ENCODE measurements around the gene VPS13D.

Gene VPS13D

DNA sequence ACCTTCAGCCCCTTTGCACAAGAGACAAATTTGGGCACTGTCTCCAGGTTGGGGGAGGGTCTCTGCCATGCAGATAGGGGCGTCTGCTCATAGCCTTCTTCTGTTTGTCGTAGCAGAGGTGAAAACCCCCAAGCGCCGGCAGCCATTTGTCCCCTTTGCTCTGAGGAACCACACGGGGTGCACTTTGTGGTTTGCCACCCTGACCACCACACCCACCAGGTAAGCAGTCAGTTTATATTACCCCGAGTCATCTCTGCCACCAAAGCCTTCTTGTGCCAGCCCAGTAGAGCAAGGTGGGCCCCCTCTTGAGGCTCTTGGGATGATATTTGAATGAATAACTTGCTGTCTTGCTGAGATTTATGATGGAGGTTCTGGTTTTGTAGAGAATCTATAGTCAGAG is 111.8 kb downstream of the VPS13D start:
- no peak for DNase-seq

GRCh38 chr1:12342401-12343003 is 112.7 kb downstream of the VPS13D start:
- no peak for DNase-seq

DNA sequence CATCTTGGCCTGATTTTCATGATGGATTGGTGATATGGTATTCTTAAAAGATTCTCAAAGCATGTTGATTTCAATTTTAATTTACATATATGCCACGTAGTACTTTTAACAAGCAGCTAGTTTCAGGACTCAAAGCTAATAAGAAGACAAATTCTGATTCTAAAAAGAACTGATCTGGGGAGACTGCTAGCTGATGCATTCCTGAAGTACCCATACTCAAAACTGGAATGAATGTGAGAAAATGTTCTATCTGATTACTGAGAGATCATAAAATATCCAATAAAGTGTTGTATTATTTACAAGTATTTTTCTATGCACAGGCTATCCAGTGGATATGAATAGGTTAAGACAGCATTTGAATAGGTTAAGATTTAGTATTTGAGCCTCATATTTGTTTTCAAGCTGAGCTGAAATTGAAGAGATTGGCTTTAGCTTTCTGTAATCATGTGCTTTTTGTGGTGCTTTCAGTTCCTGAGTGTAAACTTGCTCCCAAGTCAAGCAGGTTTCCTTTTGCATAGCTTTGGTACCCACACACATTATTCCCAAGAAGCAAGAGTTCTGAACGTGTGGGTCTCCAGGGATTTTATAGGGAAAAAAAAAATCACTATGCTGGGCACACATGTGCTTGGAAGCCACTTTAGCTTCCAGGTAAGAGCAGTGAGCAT is 114.1 kb downstream of the VPS13D start:
- no peak for DNase-seq

GRCh38 chr1:12344596-12345349 is 114.9 kb downstream of the VPS13D start:
- no peak for DNase-seq

GRCh38 chr1:12345350-12346217 is 115.8 kb downstream of the VPS13D start:
- no peak for DNase-seq

DNA sequence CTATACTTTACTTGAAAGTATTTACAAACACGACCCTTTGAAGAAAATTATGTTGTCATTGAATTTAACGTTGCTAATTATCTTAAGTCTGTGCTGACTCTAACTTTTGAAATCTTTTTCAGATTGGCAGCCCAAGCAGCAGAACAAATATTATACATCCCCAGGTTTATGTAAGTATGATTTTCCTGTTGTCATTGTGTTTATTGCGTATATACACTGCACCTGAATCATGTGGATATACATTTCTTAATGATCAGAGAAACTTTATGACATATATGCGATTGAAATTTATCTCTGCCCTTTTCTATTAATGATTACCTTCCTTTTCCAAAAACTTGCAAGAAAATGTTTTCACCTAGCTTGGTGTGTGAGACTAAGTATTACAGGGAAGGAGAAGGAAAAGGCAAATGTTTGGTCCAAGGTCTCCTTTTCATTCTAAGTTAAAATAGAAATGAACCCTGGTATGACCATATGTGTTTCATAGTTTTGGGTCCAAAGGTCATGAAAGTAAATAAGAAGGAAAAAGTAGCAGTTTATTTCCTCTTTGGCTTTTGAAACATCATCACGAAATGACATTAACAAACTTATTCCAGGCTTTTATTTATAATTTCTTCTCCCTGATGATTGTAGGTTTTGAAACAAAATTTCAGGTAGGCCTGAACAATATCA is 116.8 kb downstream of the VPS13D start:
- no peak for DNase-seq

GRCh38 chr1:12348113-12348512 is 118.3 kb downstream of the VPS13D start:
- DNase-seq, result no peak

GRCh38 chr1:12353981-12354380 is 124.2 kb downstream of the VPS13D start:
- no peak for DNase-seq

DNA sequence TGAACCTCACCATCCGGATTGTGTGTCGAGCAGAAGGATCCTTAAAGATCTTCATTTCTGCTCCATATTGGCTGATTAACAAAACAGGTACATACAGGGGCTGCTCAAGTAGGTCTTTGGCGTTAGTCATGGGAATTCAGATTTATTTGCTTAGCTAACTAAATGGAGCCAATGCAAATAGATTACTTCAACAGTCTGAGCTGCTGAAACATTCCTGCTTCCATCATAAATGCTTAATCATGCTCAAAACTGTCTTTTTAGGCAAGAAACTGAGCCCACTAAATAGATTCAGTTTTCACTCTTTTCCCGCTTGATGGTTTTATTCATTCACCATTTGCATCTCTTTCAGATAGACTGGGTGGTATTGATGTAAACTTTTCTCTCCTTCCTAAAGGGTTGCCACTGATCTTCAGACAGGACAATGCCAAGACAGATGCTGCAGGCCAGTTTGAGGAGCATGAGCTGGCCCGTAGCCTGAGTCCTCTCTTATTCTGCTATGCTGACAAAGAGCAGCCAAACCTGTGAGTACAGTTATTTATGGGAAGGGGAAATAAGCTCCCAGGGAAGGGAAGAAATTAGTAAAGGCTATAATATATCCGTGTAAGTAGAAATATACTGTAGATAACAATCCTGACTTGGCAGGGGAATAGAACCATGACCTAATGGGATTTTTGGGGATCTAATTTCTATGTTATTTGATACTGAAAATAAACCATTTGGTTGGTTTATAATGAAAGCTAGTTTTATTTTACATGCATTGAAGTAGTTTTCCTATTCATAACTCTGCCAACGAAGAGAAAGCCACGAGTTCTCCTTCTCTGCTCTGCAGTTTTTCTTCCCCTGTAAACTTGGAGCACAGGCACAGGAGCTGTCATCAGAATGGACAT is 126.4 kb downstream of the VPS13D start:
- no peak for DNase-seq

DNA sequence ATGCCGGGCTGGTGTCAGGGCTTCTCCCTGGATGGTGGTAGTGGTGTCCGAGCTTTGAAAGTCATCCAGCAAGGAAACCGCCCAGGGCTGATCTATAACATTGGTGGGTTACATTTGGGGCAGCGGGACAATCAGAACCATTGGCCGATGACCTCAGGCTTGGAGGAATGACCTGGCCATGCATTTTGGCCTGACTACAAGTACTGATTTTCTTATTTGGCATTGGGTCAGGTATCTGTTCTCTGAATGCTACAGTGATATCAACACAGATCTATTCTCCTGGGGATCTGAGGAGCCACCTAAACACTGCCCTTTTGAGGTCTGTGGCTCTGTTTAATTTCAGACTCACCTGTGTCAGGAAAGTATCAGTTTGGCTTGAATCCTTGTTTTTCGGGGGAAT is 128.7 kb downstream of the VPS13D start:
- no peak for DNase-seq

- DNase-seq, result no peak
Measured at GRCh38 chr1:12359359-12360133, 129.7 kb downstream of the VPS13D start.

DNA sequence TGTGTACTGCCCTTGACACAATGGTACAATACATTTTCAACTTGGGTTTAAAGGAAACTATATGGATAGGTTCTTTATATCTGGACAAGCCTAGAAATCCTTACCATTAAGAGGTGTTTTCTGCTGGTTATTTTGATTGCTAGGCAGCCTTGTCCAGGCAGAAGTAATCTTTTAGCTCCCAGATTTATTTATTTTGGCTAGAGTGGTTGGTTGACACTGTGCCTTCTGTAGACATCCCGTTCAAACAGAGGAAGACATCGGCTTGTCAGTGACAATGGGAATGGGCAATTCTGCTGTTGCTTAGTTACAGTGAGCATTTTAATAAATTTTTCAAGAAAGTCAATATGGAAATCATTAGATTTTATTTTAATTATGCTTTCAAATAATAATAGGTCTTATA is 138.8 kb downstream of the VPS13D start:
- DNase-seq, result no peak

DNA sequence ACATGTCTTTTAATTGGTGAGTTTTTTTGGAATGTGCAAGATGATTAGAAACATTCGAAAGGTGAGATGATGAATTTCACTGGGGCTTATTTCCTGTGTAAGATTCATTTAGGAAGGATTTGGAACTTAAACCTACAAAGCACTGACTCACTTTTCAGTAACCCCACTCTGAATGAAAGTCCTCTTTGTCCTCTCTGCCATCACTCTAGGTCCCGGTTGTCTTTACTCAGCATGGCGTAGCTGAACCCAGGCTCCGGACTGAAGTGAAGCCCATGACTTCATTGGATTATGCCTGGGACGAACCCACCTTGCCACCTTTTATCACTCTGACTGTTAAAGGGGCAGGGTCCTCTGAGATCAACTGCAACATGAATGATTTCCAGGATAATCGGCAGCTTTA is 139.4 kb downstream of the VPS13D start:
- DNase-seq, result no peak

DNA sequence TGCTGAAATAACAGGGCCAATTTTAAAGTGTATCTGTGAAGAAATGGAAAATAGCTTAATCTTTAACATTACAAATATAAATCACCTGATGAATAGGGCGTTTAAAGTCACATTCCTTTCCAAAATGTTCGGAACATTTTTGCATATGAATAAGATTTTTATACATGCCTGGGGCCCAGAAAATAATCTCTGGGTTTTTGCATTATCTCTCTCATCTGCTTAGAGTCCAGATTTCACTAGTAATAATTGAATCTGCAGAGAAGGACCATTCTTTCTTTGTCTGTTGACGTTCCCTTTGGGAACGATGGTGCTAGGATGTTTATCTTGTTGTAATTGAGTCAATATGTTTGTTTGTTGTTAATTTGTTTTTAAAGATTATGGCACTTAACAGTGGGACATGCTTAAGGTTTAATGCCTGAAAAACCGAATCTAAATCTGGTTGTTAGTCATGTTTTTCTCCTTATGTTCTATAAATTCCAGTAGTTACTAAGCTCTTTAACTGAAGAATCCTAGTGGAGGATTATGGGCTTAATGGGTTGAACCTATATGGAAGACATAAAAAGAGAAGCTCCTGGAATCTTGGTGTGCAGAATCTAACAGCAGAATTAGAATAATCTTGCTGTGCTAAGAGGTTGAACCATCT is 140.6 kb downstream of the VPS13D start:
- no peak for DNase-seq

DNA sequence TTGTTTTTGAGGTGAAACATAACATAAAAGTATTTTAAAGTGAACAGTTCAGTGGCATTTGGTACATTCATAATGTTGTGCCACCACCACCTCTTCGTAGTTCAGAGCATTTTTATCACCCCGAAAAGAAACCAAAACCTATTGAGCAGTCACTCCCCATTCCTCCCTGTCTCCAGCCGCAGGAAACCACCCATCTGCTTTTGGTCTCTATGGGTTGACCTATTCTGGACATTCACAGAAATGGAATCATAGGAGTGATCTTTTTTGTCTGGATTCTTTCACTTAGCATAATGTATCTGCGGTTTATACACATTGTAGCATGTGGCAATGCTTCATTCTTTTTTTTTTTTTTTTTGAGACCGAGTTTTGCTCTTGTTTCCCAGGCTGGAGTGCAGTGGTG is 141.2 kb downstream of the VPS13D start:
- DNase-seq, result no peak

GRCh38 chr1:12372180-12372579 is 142.3 kb downstream of the VPS13D start:
- DNase-seq, result no peak

DNA sequence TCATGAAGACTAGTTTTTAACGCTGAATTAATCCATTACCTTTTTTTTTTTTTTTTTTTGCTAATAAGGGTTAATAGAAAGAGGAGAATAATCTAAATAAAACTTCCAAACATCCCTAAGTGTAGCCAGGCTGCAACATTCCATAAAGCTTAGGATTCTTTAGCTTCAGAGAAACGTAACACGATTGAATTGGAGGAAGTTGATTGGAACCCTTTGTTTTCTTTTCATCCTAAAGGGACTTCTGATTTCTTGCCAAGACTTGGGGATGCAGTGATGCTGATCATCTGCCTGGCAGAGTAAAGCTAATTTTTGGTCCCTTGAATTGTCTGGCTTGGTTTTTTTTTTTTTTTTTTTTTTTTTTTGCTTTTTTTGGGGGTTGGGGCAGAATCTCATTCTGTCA is 142.9 kb downstream of the VPS13D start:
- no peak for DNase-seq

DNA sequence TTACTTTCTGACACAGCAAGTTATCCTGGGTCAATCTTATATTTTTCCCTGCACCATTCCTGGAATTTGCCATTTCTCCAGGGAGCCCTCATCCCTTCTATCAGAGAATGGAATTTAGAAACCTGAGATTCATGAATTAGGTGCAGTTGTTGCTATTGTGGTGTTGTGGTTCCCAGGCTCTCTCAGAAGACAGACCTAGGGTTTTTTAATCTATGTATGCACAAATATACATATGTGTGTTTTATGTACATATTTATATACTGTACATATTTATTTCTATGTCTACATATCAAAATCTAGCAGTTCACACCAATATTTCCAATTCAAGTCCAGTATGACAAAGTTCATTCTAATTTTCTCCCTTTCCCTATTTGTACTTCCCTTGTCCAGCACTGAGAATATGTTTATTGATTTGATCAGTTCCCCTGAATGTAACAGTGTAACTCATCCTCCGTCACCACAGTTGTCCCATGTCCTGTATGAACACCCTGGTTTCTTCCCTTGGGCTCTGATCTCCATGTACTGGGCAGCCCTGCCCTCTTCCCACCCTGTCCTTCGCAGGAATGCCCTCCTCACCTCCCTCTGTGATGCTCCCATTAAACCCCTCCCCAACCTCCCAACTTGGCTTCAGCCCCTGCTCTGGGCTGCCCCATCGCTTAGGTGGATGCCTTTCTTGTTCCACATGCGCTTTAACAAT is 145.5 kb downstream of the VPS13D start:
- DNase-seq, result no peak

GRCh38 chr1:12376236-12377045 is 146.6 kb downstream of the VPS13D start:
- no peak for DNase-seq
